Skeletal muscle cell (primary cell): Measurements from ENCODE around the gene NUDT19.
"Not testable (repeated sequence)": the region's sequence is repeated elsewhere in the genome, so short reads cannot be mapped to it uniquely, and the experiment has no call there.

Experiments
- DNase-seq: peaks from one replicate; pipeline ENCODE4 v3.0.0-alpha.2; 2010; ENCODE audit warnings: low read depth
- H3K4me3 ChIP-seq: 2 replicates; pipeline ENCODE4 v1.5.1; 2011; ENCODE audit warnings: low read depth, mild to moderate bottlenecking, control low read depth, low read length, moderate library complexity

Gene NUDT19

DNA sequence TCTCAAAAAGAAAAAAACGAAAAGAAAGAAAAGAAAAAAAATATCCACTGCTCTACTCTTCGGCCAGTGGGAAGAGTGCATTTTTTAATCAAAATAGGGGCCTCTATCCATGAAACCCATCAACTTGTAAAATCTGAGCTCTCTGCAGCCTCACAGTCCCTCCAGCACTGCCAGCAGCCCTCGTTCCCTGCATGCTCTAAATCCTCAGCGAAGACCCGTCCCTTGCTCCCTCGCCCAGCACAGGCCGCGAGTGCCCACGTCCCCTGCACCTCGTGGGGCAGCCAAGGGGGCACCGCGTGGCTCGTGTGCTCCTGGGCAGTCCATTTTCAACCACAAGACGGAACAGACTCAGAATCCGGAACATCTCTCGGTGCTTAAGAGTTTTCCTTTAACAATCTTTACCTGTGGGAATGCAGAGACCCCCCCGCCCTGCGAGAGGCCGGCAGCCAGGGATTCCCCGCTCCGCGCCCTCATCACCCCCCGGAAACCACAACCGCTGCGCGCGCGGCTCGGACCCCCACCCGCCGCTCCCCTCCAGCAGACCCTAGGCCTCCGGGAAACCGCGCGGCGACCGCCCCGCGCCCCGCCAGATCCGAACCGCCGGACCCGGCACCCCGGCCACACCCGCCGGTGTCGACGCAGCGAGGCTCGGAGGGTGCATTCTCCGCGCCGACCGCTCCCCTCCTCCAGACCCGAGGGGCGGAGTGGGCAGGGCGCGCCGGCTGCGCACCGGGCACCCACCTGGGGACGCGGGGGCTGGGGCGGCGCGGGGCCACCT lies 17.3 kb upstream of the NUDT19 start:
- DNase-seq: no peak

DNA sequence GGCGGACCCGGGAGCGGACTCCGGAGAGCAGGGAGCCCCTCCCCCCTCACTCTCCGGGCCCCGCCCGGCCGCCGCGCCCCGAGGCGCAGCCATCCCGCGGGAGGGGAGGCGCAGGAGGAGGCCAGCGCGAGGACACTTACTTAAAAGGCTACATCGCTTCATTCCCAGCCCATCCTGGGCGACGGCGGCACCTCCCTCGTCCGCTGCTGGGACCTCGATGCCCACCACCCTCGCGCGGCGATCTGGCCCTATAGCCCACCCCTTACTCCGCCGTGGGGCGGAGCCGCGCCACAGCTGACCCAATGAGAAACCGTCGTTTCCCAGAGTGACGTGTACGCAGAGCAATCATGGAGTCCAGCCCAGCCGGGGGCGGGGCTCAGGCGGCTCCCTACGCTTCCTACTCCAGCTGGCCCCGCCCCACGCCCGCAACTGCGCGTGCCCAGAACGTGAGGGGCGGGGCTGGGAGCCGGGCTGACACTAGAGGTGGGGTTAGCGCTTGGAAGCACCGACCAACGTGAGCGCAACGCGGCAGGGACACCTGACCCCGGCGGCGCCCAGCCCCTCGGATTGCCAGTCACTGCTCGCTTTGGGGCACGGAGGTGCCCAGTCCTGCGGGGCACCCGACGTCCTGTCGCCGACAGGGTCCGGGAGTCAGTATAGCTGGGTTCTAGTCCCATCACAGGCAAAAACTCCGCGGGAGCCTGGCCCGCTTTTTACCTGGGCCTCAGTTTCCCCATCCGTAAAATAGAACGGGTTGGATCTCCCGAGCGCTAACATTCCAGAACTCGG lies 16.5 kb upstream of the NUDT19 start, which contains the start of gene ANKRD27:
ANKRD27 (minus strand) TSS at position 250 of the 789 bp plus-strand sequence. CDS start 16,165 bp downstream, outside the sequence.
- peak within 1 kb of the TSS; percentile 73 for H3K4me3 ChIP-seq
- DNase-seq: peak; percentile 87

More for the DNA sequence above, 17.3 kb upstream of the NUDT19 start:
- H3K4me3 ChIP-seq: peak overlapping the region; percentile 73

DNA sequence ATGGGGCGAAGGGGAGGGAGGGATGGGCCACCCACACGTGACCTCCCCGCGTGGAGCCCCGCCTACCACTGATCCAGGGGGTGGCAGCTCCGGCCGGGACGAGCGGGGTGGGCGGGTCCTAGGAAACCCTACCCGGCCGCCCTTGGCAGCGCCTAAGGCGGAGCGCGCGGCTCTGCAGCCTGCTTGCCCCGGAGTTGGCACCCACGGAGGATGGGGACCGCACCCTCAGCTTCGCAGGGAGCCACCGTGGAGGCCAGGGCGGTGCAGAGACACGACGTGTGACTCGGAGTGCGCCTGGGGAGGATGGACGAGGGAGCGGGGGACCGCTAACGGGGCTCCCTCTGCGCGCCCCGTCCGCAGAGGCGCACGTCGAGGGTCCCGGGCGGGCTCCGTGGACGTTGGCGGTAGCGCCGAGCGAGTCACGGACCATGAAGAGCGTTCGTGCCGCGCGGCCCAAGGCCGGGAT lies 15.9 kb upstream of the NUDT19 start, which contains the start of gene RGS9BP:
RGS9BP (plus strand) TSS at position 129 of the 466 bp plus-strand sequence. CDS start 416 bp downstream, outside the sequence.
- DNase-seq: no peak
- H3K4me3 ChIP-seq: peak within 1 kb of the TSS; percentile 73

DNA sequence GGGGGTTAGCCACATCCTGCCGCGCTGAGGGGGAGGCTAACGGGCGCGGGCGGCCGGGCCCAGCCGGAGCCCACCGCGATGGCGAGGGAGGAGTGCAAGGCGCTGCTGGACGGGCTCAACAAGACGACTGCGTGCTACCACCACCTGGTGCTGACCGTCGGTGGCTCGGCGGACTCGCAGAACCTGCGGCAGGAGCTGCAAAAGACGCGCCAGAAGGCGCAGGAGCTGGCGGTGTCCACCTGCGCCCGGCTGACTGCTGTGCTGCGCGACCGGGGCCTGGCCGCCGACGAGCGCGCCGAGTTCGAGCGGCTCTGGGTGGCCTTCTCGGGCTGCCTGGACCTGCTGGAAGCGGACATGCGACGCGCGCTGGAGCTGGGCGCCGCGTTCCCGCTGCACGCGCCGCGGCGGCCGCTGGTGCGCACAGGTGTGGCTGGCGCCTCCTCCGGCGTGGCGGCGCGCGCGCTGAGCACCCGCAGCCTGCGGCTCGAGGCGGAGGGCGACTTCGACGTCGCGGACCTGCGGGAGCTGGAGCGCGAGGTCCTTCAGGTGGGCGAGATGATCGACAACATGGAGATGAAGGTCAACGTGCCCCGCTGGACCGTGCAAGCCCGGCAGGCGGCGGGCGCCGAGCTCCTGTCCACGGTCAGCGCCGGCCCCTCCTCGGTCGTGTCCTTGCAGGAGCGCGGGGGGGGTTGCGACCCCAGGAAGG lies 15.3 kb upstream of the NUDT19 start:
- DNase-seq: no peak
- peak overlapping the region; percentile 73 for H3K4me3 ChIP-seq

DNA sequence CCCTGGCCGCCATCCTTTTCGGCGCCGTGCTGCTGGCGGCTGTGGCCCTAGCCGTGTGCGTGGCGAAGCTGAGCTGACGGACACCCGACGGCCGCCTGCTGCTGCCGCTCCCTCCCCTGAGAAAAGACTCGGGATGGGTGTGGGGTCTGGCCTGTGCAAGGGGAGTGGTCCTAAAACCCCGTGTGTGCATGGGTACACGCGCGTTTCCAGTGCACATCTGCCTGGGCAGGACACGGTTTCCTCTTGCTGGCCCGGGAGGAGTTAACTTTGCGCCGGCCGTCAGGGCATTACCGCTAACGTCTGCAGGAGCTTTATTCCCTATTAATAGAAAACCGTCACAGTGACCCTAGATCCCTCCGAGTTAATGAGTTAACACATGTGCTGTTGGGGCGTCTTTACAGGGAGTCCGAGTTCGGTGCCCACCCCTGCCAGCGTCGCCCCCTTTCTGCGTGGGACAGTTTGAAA lies 14.7 kb upstream of the NUDT19 start:
- DNase-seq: no peak
- H3K4me3 ChIP-seq: no peak overlapping the region

DNA sequence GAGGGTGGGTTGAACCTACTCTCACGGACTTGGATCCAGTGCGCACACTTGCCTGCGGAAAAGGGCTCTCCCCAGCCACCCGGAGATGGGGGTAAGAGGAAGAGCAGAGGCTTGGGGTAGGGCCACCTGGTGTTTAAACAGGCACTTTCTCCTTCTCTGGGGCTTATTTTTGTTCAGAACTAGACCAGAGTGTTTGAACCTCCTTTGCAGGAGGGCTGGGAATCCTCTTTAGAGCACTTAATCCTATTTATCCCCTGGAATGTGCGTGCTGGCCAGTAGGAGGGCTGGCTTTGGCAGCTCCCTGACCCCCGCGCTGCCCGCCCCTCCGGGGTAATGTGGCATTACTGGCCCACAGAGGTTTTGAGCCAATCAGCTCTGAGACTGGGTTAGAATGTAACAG lies 14.0 kb upstream of the NUDT19 start:
- DNase-seq: no peak
- H3K4me3 ChIP-seq: no peak overlapping the region

DNA sequence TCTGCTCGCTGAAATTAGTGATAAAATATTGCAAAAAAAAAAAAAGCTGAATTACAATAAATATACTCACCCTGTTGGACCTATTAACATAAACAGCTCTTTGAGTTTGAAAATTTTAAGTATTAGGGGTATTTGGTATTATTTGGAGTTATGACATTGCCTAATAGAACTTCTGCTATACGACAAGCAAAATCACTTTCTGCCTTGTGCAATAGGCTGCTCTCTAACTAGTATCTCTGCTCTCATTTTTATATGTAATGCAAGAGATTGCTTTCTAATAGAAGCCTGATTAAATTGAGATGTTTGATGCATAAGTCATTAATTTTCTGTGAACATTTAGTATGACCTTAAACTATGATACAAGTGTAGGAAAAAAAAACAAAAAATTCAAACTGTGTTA lies 10.6 kb upstream of the NUDT19 start:
- DNase-seq: no peak
- no peak overlapping the region for H3K4me3 ChIP-seq

DNA sequence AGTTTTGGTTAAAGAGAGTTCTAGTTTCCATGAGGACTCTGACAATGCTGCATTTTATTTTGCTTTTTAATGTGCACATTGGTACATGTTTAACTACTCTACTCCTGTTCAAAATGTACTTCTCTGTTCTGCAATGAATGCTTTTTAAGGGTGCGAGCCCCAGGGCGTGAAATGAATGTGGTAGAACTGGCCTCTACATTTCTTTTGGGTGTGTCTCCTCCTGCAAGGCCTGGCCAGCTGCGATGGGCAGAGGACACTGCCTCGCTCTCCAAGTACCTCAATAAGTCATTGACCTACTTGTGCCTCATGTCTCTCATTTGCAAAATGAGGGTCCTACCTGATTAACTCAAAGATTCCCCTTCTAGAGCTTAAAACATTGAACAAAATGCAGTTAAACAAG lies 9.3 kb upstream of the NUDT19 start:
- DNase-seq: no peak
- no peak overlapping the region for H3K4me3 ChIP-seq

DNA sequence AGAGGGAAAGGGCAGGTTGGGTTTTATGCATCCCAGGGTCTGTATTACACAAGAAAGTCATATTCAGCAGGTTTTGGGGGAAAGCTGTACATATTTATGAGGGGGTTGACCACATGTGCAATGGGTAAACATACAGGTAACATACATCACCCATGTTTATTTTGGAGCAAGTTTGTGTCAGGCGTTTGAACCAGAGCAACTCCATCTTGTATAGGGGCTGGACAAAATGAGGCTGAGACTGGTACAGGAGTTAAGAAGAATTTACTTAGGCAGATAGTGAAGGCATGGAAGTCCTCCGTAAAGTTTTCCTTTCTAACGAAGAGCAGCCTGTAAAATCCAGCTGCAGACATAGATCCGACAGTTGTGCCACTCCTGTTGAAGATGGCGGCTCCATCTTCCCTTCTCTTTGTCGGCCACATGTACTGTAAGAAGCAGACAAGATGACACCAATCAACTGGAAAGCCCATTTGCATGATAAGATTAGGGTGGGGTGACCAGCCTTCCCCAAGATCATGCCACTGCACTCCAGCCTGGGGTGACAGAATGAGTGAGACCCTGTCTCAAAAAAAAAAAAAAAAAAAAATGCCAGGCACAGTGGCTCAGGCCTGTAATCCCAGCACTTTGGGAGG lies 4.7 kb upstream of the NUDT19 start:
- DNase-seq: no peak

DNA sequence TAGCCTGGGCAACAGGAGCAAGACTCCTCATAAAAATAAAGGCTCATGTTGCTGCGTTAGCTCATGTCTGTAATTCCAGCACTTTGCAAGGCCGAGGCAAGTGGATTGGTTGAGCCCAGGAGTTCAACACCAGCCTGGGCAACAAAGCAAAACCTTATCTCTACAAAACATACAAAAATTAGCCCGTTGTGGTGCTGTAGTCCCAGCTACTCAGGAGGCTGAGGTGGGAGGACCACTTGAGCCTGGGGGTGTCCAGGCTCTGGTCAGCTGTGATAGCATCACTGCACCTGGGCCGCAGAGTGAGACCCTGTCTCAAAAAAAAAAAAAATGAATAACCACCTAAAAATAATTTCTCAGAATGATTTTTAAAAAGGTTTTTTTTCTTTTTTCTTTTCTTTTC lies 3.9 kb upstream of the NUDT19 start:
- no peak overlapping the region for H3K4me3 ChIP-seq
- no peak for DNase-seq

More for the DNA sequence above, 4.7 kb upstream of the NUDT19 start:
- H3K4me3 ChIP-seq: no peak overlapping the region

DNA sequence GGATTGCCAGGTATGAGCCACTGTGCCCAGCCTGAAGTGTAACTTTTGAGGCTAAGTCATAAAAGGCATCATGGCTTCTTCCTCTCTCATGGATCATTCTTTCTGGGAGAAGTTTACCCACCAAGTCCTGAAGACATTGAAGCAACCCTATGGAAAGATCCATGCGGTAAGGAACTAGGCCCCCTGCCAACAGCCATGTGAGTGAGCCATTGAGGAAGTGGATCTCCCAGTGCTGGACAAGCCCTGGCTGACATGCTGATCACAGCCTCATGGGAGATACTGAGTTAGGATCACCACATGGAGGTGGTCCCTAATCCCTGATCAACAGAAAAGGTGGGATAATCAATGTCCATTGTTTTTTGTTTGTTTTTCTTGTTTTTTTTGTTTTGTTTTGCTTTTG lies 3.3 kb upstream of the NUDT19 start:
- H3K4me3 ChIP-seq: no peak overlapping the region
- DNase-seq: no peak

DNA sequence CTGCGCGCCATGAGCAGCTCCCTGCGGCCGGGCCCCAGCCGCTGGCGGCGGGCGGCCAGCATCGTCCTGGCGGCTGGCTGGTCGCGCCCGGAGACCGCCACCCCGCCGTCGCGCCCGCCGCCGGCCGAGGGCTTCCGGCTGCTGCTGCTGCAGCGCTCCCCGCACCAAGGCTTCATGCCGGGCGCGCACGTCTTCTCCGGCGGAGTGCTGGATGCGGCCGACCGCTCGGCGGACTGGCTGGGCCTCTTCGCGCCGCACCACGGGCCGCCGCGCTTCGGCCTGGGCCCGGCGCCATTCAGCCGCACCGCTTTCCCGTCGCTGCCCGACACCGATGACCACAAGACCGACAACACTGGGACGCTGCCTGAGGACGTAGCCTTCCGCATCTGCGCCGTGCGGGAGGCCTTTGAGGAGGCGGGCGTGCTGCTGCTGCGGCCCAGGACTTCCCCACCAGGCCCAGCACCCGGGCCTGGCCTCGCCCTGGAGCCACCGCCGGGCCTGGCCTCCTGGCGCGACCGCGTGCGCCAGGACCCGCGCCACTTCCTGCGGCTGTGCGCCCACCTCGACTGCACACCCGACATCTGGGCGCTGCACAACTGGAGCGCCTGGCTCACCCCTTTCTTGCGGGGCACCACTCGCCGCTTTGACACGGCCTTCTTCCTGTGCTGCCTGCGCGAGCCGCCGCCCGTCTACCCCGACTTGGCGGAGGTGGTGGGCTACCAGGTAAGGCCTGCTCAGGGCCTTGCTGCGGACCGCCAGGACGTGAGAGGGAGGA lies 518 bp downstream of the NUDT19 start:
- DNase-seq: peak; percentile 43
- peak overlapping the region; percentile 68 for H3K4me3 ChIP-seq

DNA sequence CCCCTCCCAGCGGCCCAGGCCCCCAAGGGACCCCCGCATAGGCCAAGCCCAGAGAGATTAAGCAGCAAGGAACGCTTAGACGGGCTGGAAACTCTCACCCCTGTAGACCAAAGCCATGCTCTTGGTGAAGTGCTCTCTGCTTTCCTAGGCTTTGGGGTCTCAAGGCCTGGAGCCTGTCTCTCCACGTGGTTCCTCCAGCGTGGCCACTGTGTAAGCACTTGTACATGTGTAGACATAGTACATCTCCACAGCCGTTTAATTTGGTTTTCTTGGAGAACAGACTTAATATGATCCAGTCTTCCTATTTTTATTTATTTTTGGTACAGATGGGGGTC lies 1.1 kb downstream of the NUDT19 start:
- H3K4me3 ChIP-seq: peak overlapping the region; percentile 68
- DNase-seq: no peak

DNA sequence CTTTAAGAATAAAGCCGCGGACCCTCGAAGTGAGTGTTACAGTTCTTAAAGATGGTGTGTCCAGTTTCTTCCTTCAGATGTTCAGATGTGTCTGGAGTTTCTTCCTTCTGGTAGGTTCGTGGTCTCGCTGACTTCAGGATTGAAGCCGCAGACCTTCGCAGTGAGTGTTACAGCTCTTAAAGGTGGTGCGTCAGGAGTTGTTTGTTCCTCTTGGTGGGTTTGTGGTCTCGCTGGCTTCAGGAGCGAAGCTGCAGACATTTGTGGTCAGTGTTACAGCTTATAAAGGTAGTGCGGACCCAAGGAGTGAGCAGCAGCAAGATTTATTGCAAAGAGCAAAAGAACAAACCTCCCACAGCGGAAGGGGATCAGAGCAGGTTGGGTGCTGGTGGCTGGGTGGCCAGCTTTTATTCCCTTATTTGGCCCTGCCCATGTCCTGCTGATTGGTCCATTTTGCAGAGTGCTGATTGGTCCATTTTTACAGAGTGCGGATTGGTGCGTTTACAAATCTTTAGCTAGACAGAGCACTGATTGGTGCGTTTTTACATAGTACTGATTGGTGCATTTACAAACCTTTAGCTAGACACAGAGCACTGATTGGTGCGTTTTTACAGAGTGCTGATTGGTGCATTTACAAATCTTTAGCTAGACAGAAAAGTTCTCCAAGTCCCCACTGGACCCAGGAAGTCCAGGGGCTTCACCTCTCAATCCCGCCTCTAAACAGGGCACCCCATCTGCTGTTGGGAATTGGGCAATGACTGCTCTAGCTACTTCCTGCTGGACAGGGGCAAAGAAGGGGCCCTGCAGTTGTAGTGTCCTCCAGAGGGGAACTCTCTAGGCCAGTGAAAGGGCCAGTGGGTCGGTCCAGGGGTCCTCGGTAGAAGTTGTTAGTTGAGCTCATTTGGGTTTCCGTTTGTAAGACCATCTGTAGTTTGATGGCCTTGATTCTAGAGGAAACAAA lies 1.8 kb downstream of the NUDT19 start:
- not testable (repeated sequence) for DNase-seq
- peak overlapping the region; percentile 68 for H3K4me3 ChIP-seq

DNA sequence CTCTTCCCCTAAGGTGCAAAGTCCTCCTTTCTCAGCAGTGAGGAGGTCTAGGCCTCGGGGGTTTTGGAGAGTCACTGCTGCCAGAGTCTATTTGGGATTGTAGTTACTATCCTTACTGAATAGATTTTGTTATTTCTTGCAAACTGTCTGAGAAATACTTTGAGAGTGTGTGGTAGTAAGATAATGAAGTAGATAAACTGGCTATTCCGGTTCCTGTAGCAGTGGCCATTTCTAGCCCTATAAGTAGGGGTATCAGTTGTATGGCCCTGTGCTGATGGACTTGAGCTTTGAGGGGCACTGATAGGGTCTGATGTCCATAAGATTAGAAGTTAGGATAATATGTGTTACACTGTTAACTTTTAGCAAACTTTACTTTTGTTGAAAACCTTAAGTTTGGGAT lies 2.7 kb downstream of the NUDT19 start:
- DNase-seq, H3K4me3 ChIP-seq: not testable (repeated sequence)

DNA sequence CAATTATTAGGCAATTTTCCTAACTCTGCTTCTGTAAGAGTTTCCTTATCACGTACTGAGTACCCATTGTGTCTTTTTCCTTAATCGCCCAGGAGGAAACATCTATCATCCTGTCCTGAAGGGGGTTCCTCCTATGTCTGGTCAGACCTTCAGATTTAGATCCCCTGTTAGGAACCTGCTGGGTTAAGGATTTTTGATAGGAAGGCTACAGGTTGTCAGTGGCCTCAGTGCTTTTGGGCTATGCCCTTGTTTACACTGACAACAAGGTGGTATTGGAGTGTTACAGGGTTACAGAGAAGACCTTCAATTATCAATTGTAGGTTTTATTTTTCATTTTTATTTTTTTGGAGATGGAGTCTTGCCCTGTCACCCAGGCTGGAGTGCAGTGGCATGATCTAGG lies 3.2 kb downstream of the NUDT19 start:
- not testable (repeated sequence) for DNase-seq, H3K4me3 ChIP-seq

DNA sequence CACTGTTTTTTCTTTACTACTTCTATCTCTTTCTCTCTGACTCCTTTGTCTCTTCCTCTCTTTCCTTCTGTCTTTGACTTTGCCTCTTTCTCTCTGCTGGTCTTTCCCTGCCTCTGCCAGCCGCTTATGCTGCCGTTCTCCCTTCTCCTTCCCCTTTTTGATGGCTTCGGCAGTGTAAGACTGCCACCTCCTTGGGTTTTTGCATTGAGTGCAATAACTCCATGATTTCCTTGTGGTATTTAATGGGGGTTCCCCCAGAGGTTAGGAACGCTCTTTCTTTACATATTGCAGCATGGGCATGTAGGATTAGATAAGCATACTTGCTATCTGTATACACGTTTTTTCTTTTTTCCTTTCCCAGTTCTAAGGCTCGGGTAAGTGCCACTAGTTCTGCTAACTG lies 3.9 kb downstream of the NUDT19 start:
- not testable (repeated sequence) for DNase-seq, H3K4me3 ChIP-seq
